WTC11 (cell line): ENCODE results near the gene RAB34.

Source experiments
- ATF1 ChIP-seq: sonication (generic); formaldehyde crosslinking; IDR thresholded peaks from 2 replicates; pipeline ENCODE4 v1.8.1; 2023; ENCODE audit warnings: mild to moderate bottlenecking, moderate library complexity, missing genetic modification reagents
- ATF2 ChIP-seq: sonication (generic); formaldehyde crosslinking; IDR thresholded peaks from 2 replicates; pipeline ENCODE4 v1.8.1; 2022; ENCODE audit warnings: low read depth, missing genetic modification reagents, borderline replicate concordance
- CREB1 ChIP-seq: sonication (generic); formaldehyde crosslinking; IDR thresholded peaks from 2 replicates; pipeline ENCODE4 v1.8.0; 2023; ENCODE audit warnings: mild to moderate bottlenecking, missing genetic modification reagents
- CTCF ChIP-seq: fragments of 200-600 bp; IDR thresholded peaks from 2 replicates; pipeline ENCODE4 v1.8.0; 2022; ENCODE audit warnings: antibody characterized with exemption
- FOXK1 ChIP-seq: sonication (generic); formaldehyde crosslinking; IDR thresholded peaks from 2 replicates; pipeline ENCODE4 v1.8.0; 2022; ENCODE audit warnings: mild to moderate bottlenecking, moderate library complexity, missing genetic modification reagents
- GRHL2 ChIP-seq: fragments of 250-450 bp; sonication (Bioruptor Pico); IDR thresholded peaks from 2 replicates; pipeline ENCODE4 v1.8.0; 2022; ENCODE audit warnings: mild to moderate bottlenecking, moderate library complexity; ENCODE audit not compliant: insufficient replicate concordance, severe bottlenecking
- JAZF1 ChIP-seq: fragments of 250-450 bp; sonication (Bioruptor Pico); IDR thresholded peaks from 2 replicates; pipeline ENCODE4 v1.9.0; 2021; ENCODE audit warnings: moderate library complexity, mild to moderate bottlenecking, inconsistent platforms
- PREB ChIP-seq: sonication (generic); formaldehyde crosslinking; IDR thresholded peaks from 2 replicates; pipeline ENCODE4 v1.8.1; 2022; ENCODE audit warnings: mild to moderate bottlenecking, missing genetic modification reagents, moderate library complexity, borderline replicate concordance
- SMAD4 ChIP-seq: sonication (generic); formaldehyde crosslinking; IDR thresholded peaks from 2 replicates; pipeline ENCODE4 v1.8.0; 2022; ENCODE audit warnings: mild to moderate bottlenecking, missing genetic modification reagents
- TEAD1 ChIP-seq: sonication (generic); formaldehyde crosslinking; IDR thresholded peaks from 2 replicates; pipeline ENCODE4 v1.8.0; 2022; ENCODE audit warnings: mild to moderate bottlenecking, missing genetic modification reagents
- TEAD4 ChIP-seq: sonication (generic); formaldehyde crosslinking; IDR thresholded peaks from 2 replicates; pipeline ENCODE4 v1.8.0; 2022; ENCODE audit warnings: mild to moderate bottlenecking, missing genetic modification reagents
- ZNF121 ChIP-seq: sonication (generic); formaldehyde crosslinking; IDR thresholded peaks from 2 replicates; pipeline ENCODE4 v1.8.0; 2023; ENCODE audit warnings: missing genetic modification reagents
- TF ChIP-seq, protein P1 (sequence below): sonication (generic); formaldehyde crosslinking; IDR thresholded peaks from 2 replicates; pipeline ENCODE4 v1.8.0; 2022; ENCODE audit warnings: mild to moderate bottlenecking, missing genetic modification reagents

- TF ChIP-seq ATF2 (CRISPR knock-in tag): no peak
- TF ChIP-seq SMAD4 (CRISPR knock-in tag): no peak
- peak; percentile 92 for TF ChIP-seq CTCF
- no peak for TF ChIP-seq FOXK1 (CRISPR knock-in tag)
- no peak for TF ChIP-seq ZNF121
- no peak for TF ChIP-seq JAZF1 (CRISPR knock-in tag)
- no peak for TF ChIP-seq TEAD1 (CRISPR knock-in tag)
- no peak for TF ChIP-seq GRHL2 (CRISPR knock-in tag)
- TF ChIP-seq CREB1: no peak
- TF ChIP-seq TEAD4 (CRISPR knock-in tag): no peak
- TF ChIP-seq, protein P1, sequence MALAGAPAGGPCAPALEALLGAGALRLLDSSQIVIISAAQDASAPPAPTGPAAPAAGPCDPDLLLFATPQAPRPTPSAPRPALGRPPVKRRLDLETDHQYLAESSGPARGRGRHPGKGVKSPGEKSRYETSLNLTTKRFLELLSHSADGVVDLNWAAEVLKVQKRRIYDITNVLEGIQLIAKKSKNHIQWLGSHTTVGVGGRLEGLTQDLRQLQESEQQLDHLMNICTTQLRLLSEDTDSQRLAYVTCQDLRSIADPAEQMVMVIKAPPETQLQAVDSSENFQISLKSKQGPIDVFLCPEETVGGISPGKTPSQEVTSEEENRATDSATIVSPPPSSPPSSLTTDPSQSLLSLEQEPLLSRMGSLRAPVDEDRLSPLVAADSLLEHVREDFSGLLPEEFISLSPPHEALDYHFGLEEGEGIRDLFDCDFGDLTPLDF (CRISPR knock-in tag): no peak
- no peak for TF ChIP-seq ATF1
- TF ChIP-seq PREB (CRISPR knock-in tag): no peak
Observed at GRCh38 chr17:28763804-28764266, 46.2 kb upstream of the RAB34 start.
